ENCODE results near the gene CACNA1G.

The CACNA1G gene

DNA sequence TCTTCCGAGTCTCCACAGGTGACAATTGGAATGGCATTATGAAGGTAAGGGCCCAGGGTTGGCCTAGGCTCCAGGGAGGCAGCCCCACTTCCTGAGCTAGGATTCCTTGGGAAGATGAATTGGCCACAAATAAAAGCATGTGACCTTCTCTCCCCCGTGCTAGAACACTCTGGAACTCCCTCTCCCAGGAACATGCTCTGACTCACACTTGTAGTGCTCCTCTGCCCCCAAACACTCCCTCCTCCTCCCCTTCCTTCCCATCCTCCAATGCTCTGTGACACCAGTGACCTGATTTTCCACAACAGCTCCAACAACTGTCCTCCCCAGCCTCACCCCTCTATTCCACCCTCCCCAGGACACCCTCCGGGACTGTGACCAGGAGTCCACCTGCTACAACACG, 57.8 kb downstream of the CACNA1G start:
- no peak for DNase-seq

DNA sequence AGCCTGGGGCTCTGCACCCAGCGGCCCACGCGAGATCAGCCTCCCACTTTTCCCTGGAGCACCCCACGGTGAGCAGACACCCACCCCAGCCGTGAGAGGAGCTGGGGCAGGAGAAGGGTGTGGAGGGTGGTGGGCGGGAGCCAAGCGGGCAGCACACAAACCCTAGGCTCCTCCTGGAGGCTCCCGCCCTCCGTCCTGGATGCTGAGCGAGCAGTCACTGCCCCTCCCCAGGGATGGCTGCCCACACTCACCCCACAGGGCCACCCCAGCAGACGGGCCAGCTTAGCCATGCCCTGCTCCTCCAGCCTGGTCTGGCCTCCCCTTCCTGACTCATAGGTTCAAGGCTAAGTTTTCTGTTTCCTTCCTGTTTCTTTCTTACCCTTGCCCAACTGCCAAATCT, 58.4 kb downstream of the CACNA1G start:
- DNase-seq: no peak

DNA sequence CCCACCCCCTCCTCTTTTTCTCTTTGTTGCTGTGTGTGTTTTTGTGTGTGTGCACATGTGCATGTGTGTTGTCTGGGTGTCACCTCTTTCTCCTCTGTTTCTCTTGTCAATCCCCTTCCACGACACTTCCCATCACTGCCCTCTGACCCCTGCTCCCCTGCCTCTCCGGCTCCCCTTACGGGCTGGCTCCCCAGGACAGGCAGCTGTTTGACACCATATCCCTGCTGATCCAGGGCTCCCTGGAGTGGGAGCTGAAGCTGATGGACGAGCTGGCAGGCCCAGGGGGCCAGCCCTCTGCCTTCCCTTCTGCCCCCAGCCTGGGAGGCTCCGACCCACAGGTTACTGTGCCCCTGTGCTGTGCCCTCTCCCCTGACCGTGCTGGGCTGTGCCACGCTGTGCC, 59.0 kb downstream of the CACNA1G start:
- no peak for DNase-seq

DNA sequence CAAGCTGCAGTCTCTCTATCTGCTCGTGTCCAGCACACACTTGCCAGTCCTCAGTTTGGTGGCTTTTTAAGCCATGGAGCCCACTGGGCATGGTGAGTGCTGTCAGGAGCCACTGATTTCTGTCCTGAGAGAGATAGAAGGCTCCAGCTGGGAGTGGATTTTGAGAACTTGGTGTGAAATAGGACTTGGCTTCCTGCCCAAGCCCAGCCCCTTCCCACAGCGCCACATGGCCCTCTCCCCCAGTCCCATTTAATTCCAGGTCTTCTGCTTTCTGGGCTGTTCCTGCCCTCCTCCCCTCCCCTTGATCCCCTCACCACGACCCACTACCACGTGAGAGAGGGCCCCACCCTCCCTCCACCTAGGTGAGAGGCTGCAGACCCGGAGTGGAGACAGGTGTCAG, 59.7 kb downstream of the CACNA1G start:
- DNase-seq: peak; percentile 41

DNA sequence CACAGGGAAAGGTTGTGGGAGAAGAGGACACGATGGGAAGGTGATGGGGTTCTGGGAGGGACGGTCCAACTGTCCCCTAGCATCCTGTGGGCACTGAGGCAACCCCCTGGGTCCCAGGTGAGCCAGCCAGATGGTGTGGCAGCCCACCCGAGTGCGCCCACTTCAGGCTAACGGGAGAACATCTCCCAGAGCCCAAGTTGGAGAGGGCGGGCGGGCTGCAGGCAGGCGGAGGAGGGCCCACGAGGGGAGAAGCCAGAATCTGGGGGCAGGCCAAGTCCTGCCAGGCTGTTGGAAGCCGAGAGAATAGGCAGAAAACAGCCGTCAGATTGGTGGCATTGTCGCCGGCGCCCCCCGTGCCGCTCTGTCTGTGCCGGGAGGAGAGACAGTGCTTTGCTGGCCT, 60.3 kb downstream of the CACNA1G start:
- peak; percentile 64 for DNase-seq

DNA sequence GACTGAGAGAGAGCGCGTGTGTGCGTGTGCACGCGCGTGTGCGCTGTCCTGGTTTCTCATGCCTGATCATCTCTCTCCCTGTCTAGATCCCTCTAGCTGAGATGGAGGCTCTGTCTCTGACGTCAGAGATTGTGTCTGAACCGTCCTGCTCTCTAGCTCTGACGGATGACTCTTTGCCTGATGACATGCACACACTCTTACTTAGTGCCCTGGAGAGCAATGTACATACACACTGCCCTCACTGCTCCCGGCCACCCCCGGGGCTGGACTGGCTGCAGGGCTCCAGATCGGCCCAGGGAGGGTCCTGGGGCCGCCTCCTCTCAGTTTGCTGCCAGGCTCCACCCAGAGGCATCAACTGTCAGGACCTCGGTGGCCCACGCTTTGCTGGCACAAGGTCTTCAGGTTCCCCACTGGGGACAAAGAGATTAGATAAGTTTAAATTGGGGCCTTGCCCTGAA, 61.1 kb downstream of the CACNA1G start:
- DNase-seq: peak; percentile 47

DNA sequence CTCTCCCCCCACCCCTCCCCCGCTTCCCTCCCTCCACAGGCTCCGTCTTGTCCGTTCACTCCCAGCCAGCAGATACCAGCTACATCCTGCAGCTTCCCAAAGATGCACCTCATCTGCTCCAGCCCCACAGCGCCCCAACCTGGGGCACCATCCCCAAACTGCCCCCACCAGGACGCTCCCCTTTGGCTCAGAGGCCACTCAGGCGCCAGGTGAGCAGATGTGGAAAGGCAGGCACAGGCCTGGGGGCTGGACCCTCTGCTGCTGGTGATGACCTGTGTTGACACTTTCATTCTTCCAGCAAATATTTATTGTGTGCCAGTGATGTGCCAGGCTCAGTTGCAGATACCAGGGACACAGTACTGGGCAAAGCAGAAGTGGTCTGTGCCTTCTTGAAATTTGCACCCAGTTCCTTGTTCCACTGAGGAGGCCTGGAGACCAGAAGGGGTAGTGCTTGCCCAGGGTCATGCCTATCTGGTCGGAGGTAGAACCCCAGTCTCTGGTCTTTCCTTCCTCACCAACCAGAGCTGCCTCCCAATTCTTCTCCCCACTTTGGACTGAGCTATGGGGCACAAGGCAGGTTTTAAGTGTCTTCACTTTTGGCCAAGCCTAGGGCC, 63.9 kb downstream of the CACNA1G start:
- no peak for DNase-seq

DNA sequence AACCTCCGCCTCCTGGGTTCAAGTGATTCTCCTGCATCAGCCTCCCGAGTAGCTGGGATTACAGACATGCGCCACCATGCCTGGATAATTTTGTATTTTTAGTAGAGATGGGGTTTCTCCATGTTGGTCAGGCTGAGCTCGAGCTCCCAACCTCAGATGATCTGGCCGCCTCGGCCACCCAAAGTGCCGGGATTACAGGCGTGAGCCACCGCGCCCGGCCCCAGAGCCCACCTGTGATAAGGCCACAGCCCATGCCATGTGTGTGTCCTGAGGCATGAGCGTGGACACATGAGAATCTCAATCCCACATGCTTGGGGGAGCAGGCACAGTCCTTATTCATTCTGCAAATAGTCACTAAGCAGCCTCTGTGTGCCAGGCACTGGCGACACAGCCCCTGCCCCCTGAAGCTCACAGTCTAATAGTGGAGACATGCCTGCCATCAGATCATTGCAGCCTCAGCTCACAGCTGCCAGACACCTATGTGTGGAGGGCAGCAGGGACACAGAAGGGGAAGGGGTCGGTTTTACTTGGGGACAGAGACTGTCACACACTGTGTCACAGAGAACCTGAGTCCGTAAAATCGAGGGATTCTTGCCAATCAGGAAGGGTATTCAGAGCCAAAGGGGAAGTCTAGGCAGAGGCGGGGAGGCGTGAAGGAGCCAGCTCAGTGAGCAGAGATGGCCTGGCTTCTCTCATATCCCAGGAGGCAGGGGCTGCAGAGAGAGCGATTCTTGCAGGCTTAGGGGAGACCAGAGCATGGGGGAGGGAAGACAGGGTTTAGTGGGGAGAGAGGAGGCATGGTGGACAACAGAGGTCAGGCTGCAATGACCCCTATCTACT, 64.7 kb downstream of the CACNA1G start:
- no peak for DNase-seq

DNA sequence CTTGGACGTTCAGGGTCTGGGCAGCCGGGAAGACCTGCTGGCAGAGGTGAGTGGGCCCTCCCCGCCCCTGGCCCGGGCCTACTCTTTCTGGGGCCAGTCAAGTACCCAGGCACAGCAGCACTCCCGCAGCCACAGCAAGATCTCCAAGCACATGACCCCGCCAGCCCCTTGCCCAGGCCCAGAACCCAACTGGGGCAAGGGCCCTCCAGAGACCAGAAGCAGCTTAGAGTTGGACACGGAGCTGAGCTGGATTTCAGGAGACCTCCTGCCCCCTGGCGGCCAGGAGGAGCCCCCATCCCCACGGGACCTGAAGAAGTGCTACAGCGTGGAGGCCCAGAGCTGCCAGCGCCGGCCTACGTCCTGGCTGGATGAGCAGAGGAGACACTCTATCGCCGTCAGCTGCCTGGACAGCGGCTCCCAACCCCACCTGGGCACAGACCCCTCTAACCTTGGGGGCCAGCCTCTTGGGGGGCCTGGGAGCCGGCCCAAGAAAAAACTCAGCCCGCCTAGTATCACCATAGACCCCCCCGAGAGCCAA, 65.6 kb downstream of the CACNA1G start:
- peak; percentile 84 for DNase-seq

DNA sequence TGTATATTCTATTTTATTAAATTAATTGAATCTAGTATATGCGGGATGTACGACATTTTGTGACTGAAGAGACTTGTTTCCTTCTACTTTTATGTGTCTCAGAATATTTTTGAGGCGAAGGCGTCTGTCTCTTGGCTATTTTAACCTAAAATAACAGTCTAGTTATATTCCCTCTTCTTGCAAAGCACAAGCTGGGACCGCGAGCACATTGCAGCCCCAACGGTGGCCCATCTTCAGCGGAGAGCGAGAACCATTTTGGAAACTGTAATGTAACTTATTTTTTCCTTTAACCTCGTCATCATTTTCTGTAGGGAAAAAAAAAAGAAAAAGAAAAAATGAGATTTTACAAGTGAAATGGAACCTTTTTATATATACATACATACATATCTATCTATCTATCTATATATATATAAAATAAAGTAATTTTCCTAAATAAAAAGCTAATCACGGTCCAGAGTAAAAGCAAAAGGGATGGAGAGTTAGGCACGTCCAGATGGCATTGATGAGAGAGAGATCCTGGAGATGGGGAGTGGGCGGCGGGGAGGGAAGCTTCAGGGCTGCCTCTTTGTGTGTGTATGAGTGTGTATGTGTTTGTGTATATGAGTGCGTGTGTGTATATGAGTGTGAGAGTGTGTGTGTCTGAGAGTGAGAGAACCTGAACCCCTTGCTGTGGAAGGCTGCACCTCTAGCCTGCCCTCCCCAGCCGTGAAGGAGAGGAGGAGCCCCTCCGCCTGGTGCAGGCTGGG, 66.7 kb downstream of the CACNA1G start:
- DNase-seq: no peak

DNA sequence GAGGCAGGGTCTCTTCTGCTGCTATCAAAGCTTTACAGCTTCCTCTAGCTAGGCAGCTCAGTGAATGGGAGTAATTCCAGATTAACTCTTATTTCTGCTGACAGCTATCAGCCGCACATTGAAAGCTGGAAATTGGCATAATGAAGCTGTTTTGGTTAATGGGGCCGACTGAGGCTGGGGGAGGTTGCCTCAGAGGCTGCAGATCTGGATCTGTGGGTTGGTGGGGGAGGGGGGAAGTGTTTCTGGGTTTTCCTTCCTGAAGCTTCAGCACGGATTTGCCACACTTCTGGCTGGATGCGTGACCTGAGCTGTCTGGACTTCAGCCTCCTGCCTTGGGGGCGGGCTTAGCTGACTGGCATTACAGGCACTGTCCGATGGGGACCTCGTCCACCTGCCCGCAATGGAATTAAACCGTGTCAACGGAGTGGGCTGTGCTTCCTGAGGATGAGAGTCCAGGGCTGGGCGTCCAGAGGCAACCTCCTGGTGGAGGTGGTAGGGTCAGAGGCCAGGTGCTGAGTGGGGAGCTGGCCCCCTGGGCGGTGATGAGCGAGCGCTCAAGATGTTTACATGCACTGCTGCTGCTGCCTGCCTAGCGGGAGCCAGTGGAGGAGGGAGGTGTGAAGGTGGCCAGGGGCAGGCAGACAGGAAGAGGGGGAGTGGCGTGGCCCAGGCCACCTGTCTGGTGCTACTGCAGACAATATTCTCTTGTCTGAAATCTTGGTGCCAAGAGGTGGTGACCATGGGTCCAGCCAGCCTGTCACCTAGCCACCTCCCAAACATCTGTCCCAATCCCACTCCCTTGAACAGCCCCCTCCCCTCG, 67.5 kb downstream of the CACNA1G start:
- peak; percentile 89 for DNase-seq

DNA sequence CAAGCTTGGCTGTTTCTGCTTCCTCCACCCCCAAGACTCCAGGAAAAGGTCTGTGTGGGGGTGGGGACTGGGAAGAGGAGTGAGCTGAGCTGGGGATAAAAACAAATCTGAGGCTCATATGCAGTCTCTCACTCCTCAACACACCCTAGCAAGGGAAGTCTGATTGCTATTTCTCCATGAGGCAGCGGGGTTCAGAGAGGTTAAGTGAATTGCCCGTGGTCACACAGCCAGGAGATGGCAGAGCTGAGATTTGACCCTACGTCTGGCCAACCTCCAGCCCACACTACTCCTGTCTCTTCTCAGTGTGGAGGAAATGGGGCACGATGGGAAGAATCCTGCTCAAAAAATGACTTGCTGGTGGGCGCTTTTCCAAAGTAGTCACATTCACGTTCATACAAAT, 69.4 kb downstream of the CACNA1G start:
- DNase-seq: no peak

DNA sequence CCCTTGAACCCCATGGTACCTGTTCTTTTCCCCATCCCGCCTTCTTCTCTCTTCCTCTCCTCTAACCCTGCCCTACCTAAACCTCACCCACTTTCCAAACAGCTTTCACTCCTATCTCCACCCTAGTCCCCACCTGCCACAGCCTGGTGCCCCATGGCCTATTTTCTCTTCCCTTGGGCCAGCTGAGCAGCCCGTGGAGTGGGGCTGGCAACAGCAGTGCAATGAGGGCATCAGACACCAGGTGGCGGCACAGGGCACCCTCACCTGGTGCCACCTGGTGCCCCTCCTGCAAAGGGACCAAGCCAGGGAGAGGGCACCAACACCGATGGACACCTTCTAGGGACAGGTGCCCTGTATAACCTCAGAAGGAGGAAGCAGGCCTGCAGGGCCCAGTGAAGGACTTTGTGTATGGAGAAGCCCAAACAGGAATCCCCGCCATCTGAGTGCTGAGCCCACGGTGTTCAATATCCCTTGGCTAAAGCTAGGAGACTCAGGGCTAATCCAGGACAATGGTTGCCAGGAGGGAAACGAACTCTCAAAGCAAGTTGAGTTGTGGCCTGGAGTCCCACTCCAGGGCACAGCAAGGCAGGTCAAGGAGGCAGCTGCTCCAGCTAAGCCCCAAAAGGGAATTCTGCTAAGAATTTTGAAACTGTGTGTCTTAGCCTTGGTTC, 70.1 kb downstream of the CACNA1G start:
- peak; percentile 76 for DNase-seq

DNA sequence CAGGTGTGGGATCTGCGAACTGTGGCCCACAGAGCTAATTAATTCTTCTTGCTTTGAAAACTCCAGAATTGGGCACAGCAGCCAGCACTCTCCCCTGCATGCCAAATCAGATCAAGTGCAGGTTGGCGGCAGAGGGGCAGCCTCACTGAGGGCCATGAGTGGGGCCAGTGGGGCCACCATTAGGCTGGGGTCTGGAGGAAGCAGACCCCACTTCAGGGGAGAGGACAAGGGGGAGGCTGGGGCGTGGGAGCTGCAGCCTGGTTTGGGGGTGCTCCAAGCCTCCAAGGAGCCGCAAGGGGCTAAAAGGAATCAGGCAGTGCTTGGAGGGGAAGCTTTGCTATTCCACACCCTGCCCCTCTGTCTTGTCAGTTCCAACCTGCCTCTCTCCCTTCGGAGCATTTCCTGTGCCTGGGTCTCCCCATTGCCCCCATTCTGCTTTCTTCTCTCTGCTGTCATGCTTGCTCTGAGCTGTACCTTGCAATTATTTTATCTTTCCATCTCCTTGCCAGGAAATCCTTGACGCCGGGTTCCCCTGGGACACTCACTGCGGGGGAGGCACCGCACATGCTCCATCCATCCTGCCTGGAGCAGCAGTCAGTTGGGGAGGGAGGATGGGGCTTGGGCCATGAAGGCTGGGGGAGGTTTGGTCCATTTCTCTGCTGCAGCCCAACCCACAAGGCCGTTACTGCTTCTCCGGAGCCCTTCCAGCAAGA, 70.8 kb downstream of the CACNA1G start:
- peak; percentile 73 for DNase-seq

DNA sequence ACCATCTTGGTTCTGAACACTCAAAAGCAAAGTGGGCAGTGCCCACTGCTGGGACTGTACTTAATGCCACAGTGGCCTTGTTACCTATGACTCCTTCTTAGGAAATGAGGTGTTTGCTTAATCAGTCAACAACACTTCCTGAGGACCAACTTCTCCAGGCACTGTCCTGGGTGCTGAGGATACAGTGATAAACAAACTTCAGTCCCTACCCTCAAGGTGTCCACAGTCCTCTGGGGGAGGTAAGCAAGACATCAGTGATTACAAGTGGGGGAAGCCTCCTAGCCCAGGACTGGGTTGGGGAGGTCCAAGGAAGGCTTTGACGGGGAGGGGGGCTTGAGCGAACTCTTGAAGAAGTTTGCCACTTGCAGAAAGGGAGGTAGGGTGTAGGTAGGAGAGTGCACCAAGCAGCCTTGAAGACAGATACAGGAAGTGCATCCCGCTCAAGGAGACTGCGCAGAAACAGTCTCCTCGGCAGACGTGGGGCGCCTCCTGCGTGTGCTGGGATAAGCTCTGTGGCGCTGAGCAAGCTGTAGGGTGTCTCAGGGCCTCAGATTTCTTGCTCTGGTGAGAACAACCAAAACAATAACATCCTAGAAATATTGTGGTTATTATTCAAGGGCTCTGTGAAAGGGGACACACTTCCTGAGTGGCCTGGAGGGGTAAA, 71.5 kb downstream of the CACNA1G start:
- DNase-seq: no peak

DNA sequence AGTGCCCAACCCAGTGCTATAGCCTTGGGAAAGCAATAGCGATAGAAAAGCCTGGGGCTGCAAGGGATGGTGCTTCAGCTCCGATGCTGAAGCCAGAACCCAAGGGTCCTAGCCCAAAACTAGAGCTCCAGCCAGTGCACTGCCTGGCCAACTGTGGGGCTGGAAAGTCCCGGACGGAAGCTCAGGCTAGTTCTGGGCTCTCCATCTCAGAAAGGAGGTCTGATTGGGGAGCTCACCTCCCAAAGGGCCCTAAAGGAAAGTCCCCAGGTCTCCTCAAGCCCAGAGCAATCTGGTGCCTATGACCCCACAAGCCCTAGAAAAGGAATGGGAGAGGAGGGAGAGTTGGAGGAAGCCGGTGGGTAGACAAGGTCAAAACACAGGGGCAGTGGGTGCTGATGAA, 72.1 kb downstream of the CACNA1G start:
- no peak for DNase-seq

DNA sequence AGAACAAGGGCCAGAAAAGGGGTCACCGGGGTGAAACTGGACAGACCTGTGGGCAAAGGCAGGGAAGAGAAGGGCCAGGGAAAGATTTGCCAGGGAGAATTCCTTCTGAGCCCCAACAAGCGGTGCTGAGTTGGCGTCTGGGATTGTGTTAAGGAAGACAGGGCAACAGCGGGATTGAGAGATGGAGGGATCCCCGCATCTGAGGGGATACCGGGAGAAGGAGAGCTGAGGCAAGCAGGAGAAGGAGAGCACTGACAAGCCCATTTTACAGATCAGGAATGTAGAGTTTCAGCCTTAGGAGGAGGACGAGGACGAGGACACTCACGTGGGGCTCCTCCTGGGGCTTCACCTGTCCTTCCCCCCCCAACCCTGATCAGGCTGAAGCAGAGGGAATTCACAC, 73.2 kb downstream of the CACNA1G start:
- no peak for DNase-seq

DNA sequence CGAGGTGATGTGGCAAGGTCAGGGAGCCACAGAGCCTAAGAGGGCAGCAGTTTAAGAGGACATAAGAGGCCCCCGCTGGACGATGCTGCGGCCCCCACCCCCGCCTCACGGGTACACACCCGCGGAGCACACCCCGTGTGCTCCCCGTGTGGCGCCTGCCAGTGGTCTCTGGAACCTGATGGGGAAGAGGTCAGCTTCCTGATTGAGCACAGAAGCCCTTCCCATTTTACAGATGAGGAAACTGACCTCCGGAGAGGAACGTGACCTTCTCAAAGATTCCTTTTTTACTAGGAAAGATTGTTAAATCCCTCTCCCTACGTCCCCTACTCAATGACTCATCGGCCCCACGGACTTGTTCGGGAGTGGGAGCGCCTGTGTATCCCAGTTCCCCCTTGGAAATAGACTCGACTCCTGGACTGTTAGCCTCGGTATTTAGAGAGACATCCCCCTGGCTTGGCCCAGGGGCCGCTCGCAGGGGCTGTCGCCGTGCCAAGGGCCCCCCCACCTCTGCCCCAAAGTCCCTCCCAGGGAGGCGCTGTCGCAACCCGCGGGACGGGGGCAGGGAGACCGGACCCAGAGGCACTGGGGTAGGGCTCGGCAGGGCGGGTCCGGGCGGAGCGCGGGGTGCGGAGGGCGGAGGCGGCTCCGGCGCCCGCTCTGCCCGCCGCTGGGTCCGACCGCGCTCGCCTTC, 73.9 kb downstream of the CACNA1G start, which contains the start of gene ABCC3:
ABCC3 (plus strand) TSS at position 658 of the 691 bp plus-strand sequence. CDS start 56 bp downstream, outside the sequence.
- peak; percentile 55 for DNase-seq

DNA sequence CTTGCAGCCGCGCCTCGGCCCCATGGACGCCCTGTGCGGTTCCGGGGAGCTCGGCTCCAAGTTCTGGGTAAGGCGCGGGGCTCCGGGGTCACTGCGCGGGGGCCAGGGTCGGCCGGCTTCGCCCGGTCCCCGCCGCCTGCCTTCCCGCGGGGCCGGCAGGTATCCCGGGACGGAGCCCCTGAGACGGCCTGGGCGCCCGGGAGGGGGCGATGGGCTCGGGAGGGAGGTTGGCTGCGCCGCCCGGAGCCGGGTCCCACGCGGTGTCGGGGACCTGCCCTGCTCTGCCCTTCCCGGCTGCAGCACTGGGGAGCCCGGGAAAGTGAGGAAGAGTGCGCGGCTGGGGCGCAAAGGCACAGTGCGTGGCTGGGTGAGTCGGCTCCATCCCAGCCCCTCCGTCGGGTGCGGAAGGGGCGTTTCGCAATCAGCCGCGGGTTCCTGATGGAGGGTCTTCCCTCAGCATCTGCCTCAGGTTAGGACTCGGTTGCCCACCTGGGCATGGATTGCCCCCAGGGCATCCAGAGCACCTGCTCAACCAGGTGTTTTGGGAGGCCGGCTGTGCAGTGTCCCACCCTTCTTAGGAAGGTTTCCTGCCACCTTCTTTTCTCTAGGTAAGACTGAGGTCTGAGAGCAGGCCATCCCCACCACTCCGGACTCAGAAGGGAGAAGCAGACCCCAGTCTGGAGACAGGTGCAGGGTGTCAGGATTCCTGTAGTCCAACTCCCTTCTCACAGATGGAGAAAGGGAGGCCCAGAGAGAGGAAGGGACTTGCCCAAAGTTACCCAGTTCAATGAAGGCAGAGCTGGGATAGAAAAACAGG, 74.6 kb downstream of the CACNA1G start:
- peak; percentile 35 for DNase-seq

Measured in NCI-H69 (cell line).